ENCODE measurements around the gene HLA-DPA1.

The HLA-DPA1 gene

GRCh38 chr6:33108307-33108706 lies 34.9 kb upstream of the HLA-DPA1 start:
- H3K79me2 ChIP-seq (ENCODE audit: insufficient read depth, low read length): no peaks in the 10 kb centered on the region
- no peaks in the 10 kb centered on the region for H3K9me3 ChIP-seq (ENCODE audit: insufficient read depth, low read length, severe bottlenecking)
- DNase-seq (no peak), ATAC-seq (ENCODE audit: insufficient read depth, low read depth) (no peak)
- no peaks in the 10 kb centered on the region for H4K20me1 ChIP-seq (ENCODE audit: insufficient read depth, low read length)
- H2AFZ ChIP-seq (ENCODE audit: low read depth, low read length): no peak overlapping the region
- no peak overlapping the region for H3K9ac ChIP-seq (ENCODE audit: low read depth, low read length)
- peaks cover 33% of the 10 kb centered on the region for H3K27me3 ChIP-seq (ENCODE audit: insufficient read depth, low read length, poor library complexity)
- no peak overlapping the region for H3K4me3 ChIP-seq (ENCODE audit: low read depth in 1 of 2, low read length in 2 of 2)
- no peak overlapping the region for H3K4me2 ChIP-seq (ENCODE audit: insufficient read depth, low read length)
- no peak overlapping the region for H3K27ac ChIP-seq (ENCODE audit: low read length)
- H3K36me3 ChIP-seq (ENCODE audit: insufficient read depth, low read length): no peaks in the 10 kb centered on the region
- TF ChIP-seq EZH2 (IDR thresholded peaks at IDR 0.05; ENCODE audit: borderline replicate concordance, low read depth, low read length, severe bottlenecking) (no peak), CTCF (IDR thresholded peaks at IDR 0.05; ENCODE audit: borderline replicate concordance, extremely low read depth, low read length, poor library complexity, severe bottlenecking) (no peak)
- H3K4me1 ChIP-seq (ENCODE audit: insufficient read depth, low read length): no peaks in the 10 kb centered on the region

- Histone ChIP-seq H3K4me3 (ENCODE audit: low read depth in 1 of 2, low read length in 2 of 2) (no peak overlapping the region), H3K27ac (ENCODE audit: low read length) (no peak overlapping the region), H3K9me3 (ENCODE audit: insufficient read depth, low read length, severe bottlenecking) (no peaks in the 10 kb centered on the region), H3K4me2 (ENCODE audit: insufficient read depth, low read length) (no peak overlapping the region), H3K4me1 (ENCODE audit: insufficient read depth, low read length) (no peaks in the 10 kb centered on the region), H4K20me1 (ENCODE audit: insufficient read depth, low read length) (no peaks in the 10 kb centered on the region), H3K27me3 (ENCODE audit: insufficient read depth, low read length, poor library complexity) (peaks cover 27% of the 10 kb centered on the region), H3K36me3 (ENCODE audit: insufficient read depth, low read length) (no peaks in the 10 kb centered on the region), H3K9ac (ENCODE audit: low read depth, low read length) (no peak overlapping the region), H2AFZ (ENCODE audit: low read depth, low read length) (no peak overlapping the region), H3K79me2 (ENCODE audit: insufficient read depth, low read length) (no peaks in the 10 kb centered on the region)
- no peak for TF ChIP-seq EZH2 (IDR thresholded peaks at IDR 0.05; ENCODE audit: borderline replicate concordance, low read depth, low read length, severe bottlenecking)
- TF ChIP-seq CTCF (IDR thresholded peaks at IDR 0.05; ENCODE audit: borderline replicate concordance, extremely low read depth, low read length, poor library complexity, severe bottlenecking): no peak
- DNase-seq: no peak
- no peak for ATAC-seq (ENCODE audit: insufficient read depth, low read depth)
Measured at GRCh38 chr6:33107641-33108040, 34.2 kb upstream of the HLA-DPA1 start.

- H3K27me3 ChIP-seq (ENCODE audit: insufficient read depth, low read length, poor library complexity): peaks cover 22% of the 10 kb centered on the region
- H4K20me1 ChIP-seq (ENCODE audit: insufficient read depth, low read length): no peaks in the 10 kb centered on the region
- H3K4me1 ChIP-seq (ENCODE audit: insufficient read depth, low read length): no peaks in the 10 kb centered on the region
Measured at GRCh38 chr6:33105916-33106871, 32.7 kb upstream of the HLA-DPA1 start.

More at GRCh38 chr6:33105916-33106871, 32.7 kb upstream of the HLA-DPA1 start:
- H2AFZ ChIP-seq (ENCODE audit: low read depth, low read length): no peak overlapping the region
- ATAC-seq (ENCODE audit: insufficient read depth, low read depth): no peak
- no peak overlapping the region for H3K4me3 ChIP-seq (ENCODE audit: low read depth in 1 of 2, low read length in 2 of 2)
- H3K4me2 ChIP-seq (ENCODE audit: insufficient read depth, low read length): no peak overlapping the region
- no peak overlapping the region for H3K27ac ChIP-seq (ENCODE audit: low read length)
- no peaks in the 10 kb centered on the region for H3K36me3 ChIP-seq (ENCODE audit: insufficient read depth, low read length)
- H3K9ac ChIP-seq (ENCODE audit: low read depth, low read length): no peak overlapping the region
- no peak for TF ChIP-seq CTCF (IDR thresholded peaks at IDR 0.05; ENCODE audit: borderline replicate concordance, extremely low read depth, low read length, poor library complexity, severe bottlenecking)
- TF ChIP-seq EZH2 (IDR thresholded peaks at IDR 0.05; ENCODE audit: borderline replicate concordance, low read depth, low read length, severe bottlenecking): no peak
- DNase-seq: no peak
- H3K79me2 ChIP-seq (ENCODE audit: insufficient read depth, low read length): no peaks in the 10 kb centered on the region
- H3K9me3 ChIP-seq (ENCODE audit: insufficient read depth, low read length, severe bottlenecking): peaks cover under 1% of the 10 kb centered on the region

Measured in DND-41 (cell line).